Immature natural killer cell (primary cell): ENCODE results near the gene DEGS2. TPM values are rescaled to one million over a fixed set of nuclear protein-coding genes. Genes with fewer than 3 reads are reported as not detected.

Experiments
- DNase-seq, 3 donors: peaks; one replicate each; pipeline ENCODE4 v3.0.0; 2022; ENCODE audit warnings: mixed read lengths in 1 of 3
- H3K27ac Mint-ChIP-seq, 6 donors: one replicate each; pipeline ENCODE4 v1.8.0; 2020; ENCODE audit warnings: mixed read lengths in 6 of 6, mild to moderate bottlenecking in 5 of 6, inconsistent platforms in 4 of 6, moderate library complexity in 3 of 6
- H3K27me3 Mint-ChIP-seq, 3 donors: one replicate each; pipeline ENCODE4 v1.8.0; 2020 to 2021; ENCODE audit warnings: low read depth in 3 of 3, mild to moderate bottlenecking in 3 of 3, mixed read lengths in 3 of 3, moderate library complexity in 3 of 3, inconsistent platforms in 1 of 3
- H3K36me3 Mint-ChIP-seq, 3 donors: one replicate each; pipeline ENCODE4 v1.8.0; 2020; ENCODE audit warnings: mixed read lengths in 3 of 3, inconsistent platforms in 2 of 3, mild to moderate bottlenecking in 2 of 3
- H3K4me1 Mint-ChIP-seq, 2 donors: one replicate each; pipeline ENCODE4 v1.8.0; 2020; ENCODE audit warnings: inconsistent platforms in 2 of 2, mild to moderate bottlenecking in 2 of 2, mixed read lengths in 2 of 2, moderate library complexity in 1 of 2
- H3K4me3 Mint-ChIP-seq, 5 donors: one replicate each; pipeline ENCODE4 v1.8.0; 2020; ENCODE audit warnings: mild to moderate bottlenecking in 5 of 5, mixed read lengths in 5 of 5, inconsistent platforms in 3 of 5, moderate library complexity in 3 of 5
- H3K9me3 Mint-ChIP-seq, 6 donors: one replicate each; pipeline ENCODE4 v1.8.0; 2020; ENCODE audit warnings: mild to moderate bottlenecking in 6 of 6, mixed read lengths in 6 of 6, inconsistent platforms in 4 of 6, moderate library complexity in 3 of 6
- polyA plus RNA-seq, 3 donors: library from polyadenylated mRNA; unstranded; fragments of 300-500 nt; fragmentation: Illumina TruSeq; gene quantifications; one replicate each; pipeline ENCODE4 v1.2.3, GENCODE V29; 2021

DEGS2 gene
- polyA plus RNA-seq, 3 donors from 2014 or later: 7.8 to 21.7 (median 12.1) TPM

DNA sequence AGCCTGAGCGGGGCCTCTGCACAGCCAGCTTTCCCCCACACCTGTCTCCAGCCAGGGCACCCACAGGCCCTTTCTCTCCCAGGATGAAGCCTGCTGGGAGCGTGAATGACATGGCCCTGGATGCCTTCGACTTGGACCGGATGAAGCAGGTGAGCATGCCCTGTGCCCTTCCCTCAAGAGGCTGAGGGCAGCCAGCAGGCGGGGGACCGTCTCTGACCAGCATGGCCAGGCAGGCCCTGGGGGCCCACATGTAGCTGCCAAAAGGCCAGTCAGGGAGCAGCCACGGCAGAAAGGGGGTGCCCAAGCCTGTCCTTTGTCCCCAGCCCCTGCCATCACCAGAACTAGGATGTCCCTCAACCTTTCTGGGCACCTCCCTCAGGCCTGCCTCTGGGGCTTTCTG, 18.3 kb downstream of the DEGS2 start:
- DNase-seq: no peak
- H3K4me1 Mint-ChIP-seq: peaks cover 6% of the 10 kb centered on the region in 2 donors
- no peaks in the 10 kb centered on the region for H3K9me3 Mint-ChIP-seq
- peaks cover 2 to 30% (median 17%) of the 10 kb centered on the region in 3 donors for H3K27me3 Mint-ChIP-seq
- H3K36me3 Mint-ChIP-seq: peaks cover 4 to 35% (median 9%) of the 10 kb centered on the region in 3 donors
- H3K4me3 Mint-ChIP-seq: no peak overlapping the region
- peak overlapping the region in 3 of 6 donors; percentile 30 to 65 (median 34) for H3K27ac Mint-ChIP-seq

DNA sequence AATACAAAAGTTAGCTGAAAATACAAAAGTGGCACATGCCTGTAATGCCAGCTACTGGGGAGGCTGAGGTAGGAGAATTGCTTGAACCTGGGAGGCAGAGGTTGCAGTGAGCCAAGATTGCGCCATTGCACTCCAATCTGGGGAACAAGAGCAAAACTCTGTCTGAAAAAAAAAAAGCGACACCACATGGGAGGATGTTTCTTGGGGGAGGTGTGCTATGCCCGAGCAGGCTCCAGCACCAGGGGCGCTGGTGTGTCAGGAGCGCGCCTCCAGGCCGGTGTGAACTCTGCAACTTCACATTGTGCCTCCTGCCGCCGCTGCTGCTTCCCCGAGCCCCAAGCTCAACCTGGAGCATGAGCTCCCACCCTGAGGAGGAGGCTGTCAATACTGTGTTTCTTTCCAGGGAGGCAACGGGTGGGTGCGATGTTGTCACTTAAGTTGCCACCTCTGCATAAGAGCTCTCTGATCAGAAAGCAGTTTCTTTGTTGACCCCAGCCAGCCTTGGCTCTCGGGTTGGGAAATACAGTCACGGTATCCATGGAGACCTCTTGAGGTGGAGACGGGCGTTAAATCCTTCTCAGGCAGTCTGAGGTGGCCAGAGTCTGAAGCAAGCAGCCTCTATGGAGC, 18.9 kb downstream of the DEGS2 start:
- DNase-seq: no peak
- peaks cover 0 to 25% (median 17%) of the 10 kb centered on the region in 3 donors for H3K27me3 Mint-ChIP-seq
- no peaks in the 10 kb centered on the region for H3K9me3 Mint-ChIP-seq
- peaks cover 4 to 6% of the 10 kb centered on the region in 2 donors for H3K4me1 Mint-ChIP-seq
- H3K36me3 Mint-ChIP-seq: peaks cover 4 to 38% (median 9%) of the 10 kb centered on the region in 3 donors
- no peak overlapping the region for H3K4me3 Mint-ChIP-seq
- peak overlapping the region in 4 of 6 donors; percentile 26 to 65 (median 42) for H3K27ac Mint-ChIP-seq

- H3K27me3 Mint-ChIP-seq: peaks cover 0 to 21% (median 17%) of the 10 kb centered on the region in 3 donors
- no peak overlapping the region for H3K4me3 Mint-ChIP-seq
- DNase-seq: no peak
- H3K9me3 Mint-ChIP-seq: no peaks in the 10 kb centered on the region
- H3K4me1 Mint-ChIP-seq: peaks cover 4 to 6% of the 10 kb centered on the region in 2 donors
- H3K36me3 Mint-ChIP-seq: peaks cover 8 to 47% (median 9%) of the 10 kb centered on the region in 3 donors
- H3K27ac Mint-ChIP-seq: peak overlapping the region in 4 of 6 donors; percentile 8 to 84 (median 66)
These were observed 20.5 kb downstream of the DEGS2 start for GRCh38 chr14:100138955-100139354.

DNA sequence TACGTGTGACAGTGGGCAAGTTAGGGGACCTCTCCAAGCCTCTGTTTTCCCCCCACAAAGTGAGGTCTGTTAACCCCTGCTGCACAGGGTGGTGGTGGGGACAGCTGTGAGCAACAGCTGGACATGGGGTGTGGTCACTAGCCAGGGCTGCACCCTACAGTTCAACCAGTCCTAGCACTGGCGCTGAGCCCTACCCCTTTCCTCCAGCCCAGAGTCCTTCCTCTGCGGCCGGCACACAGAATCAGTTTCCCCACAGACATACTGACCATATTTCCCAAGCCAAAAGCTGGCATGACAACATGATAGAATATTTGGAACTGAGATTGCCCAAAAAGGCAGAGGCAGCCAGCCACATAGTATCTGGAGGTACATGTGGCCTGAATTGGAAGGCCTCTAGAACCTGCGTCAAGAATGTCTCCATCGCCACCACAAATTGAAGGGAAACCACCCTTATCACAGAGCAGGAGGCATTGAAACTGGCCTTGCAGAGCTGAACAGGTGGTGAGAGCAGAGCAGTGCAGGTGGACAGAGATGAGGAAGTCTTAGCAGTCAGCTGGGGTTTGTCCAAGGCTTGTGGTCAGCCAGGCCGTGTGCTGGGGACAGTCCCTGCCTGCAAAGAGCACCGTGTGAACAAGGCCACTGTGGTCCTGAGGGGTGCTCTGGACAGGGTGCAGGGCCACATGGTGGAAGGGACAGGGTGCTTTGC, 21.2 kb downstream of the DEGS2 start:
- Mint-ChIP-seq H3K27me3 (peaks cover 0 to 20% (median 17%) of the 10 kb centered on the region in 3 donors), H3K4me3 (peak overlapping the region in 1 of 5 donors; percentile 6), H3K9me3 (no peaks in the 10 kb centered on the region), H3K27ac (peak overlapping the region in 5 of 6 donors; percentile 24 to 84 (median 62)), H3K4me1 (peaks cover 4 to 6% of the 10 kb centered on the region in 2 donors), H3K36me3 (peaks cover 9 to 52% (median 9%) of the 10 kb centered on the region in 3 donors)
- no peak for DNase-seq

DNA sequence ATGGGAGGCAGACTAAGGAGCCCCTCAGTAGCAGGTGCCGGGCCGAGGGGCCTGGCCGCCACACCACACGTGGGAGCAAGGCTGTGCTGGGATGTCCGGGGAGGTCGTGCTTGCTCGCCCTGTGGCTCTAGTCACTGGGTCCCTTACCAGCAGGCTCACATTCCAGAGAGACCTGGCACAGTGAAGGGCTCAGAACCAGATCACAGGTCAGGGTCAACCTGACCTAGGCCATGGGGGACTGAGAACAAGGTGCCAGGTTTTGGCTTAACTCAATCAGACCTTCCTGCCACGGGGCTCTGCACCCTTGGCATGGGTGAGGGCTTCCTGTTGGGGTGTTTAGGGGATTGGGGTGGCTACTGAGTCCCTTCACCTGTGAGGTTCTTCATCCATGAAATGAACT, 22.3 kb downstream of the DEGS2 start:
- Mint-ChIP-seq H3K27ac (peak overlapping the region in 2 of 6 donors; percentile 31 to 59), H3K9me3 (no peaks in the 10 kb centered on the region), H3K27me3 (peaks cover 0 to 16% (median 14%) of the 10 kb centered on the region in 3 donors), H3K36me3 (peaks cover 9 to 58% (median 9%) of the 10 kb centered on the region in 3 donors), H3K4me3 (no peak overlapping the region), H3K4me1 (peaks cover 4 to 6% of the 10 kb centered on the region in 2 donors)
- DNase-seq: no peak

GRCh38 chr14:100135784-100136183, 23.7 kb downstream of the DEGS2 start:
- no peaks in the 10 kb centered on the region for H3K9me3 Mint-ChIP-seq
- peak overlapping the region in 5 of 6 donors; percentile 31 to 61 (median 45) for H3K27ac Mint-ChIP-seq
- no peak overlapping the region for H3K4me3 Mint-ChIP-seq
- H3K4me1 Mint-ChIP-seq: peaks cover 4 to 6% of the 10 kb centered on the region in 2 donors
- H3K27me3 Mint-ChIP-seq: peaks cover 3 to 18% (median 17%) of the 10 kb centered on the region in 3 donors
- peaks cover 8 to 64% (median 18%) of the 10 kb centered on the region in 3 donors for H3K36me3 Mint-ChIP-seq
- no peak for DNase-seq

GRCh38 chr14:100135073-100135472, 24.4 kb downstream of the DEGS2 start:
- peaks cover 3 to 18% (median 14%) of the 10 kb centered on the region in 3 donors for H3K27me3 Mint-ChIP-seq
- peak overlapping the region in 4 of 6 donors; percentile 31 to 57 (median 50) for H3K27ac Mint-ChIP-seq
- H3K36me3 Mint-ChIP-seq: peaks cover 10 to 64% (median 20%) of the 10 kb centered on the region in 3 donors
- H3K4me1 Mint-ChIP-seq: peaks cover 4 to 6% of the 10 kb centered on the region in 2 donors
- no peak overlapping the region for H3K4me3 Mint-ChIP-seq
- no peak for DNase-seq
- H3K9me3 Mint-ChIP-seq: no peaks in the 10 kb centered on the region

DNA sequence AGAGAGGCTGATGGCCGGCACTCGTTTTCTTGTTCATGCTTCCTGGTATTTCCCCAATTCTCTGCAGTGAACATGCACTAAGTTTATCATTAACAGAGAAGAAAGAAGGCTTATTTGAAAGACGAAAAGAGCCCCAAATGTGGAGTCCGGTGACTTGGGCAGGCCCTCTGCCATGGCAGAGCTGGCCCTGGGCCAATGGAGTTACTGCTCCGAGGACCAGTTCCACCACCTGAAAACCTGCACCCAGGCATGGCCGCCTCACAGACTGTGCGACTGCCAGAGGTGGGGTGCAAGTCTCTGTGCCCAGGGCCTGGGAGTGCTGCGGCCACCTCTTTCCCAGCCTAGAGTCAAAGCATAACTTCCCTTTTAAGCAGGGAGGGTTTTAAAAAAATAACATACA, 24.9 kb downstream of the DEGS2 start:
- Mint-ChIP-seq H3K4me1 (peaks cover 4 to 6% of the 10 kb centered on the region in 2 donors), H3K4me3 (no peak overlapping the region), H3K27me3 (peaks cover 3 to 17% (median 17%) of the 10 kb centered on the region in 3 donors), H3K36me3 (peaks cover 8 to 66% (median 23%) of the 10 kb centered on the region in 3 donors), H3K27ac (no peak overlapping the region), H3K9me3 (no peaks in the 10 kb centered on the region)
- no peak for DNase-seq

GRCh38 chr14:100132903-100133510, 26.4 kb downstream of the DEGS2 start:
- H3K9me3 Mint-ChIP-seq: no peaks in the 10 kb centered on the region
- peaks cover 3 to 60% (median 23%) of the 10 kb centered on the region in 3 donors for H3K36me3 Mint-ChIP-seq
- peaks cover 0 to 3% of the 10 kb centered on the region in 2 donors for H3K4me1 Mint-ChIP-seq
- DNase-seq: no peak
- H3K27me3 Mint-ChIP-seq: peaks cover 3 to 12% (median 5%) of the 10 kb centered on the region in 3 donors
- peak overlapping the region in 1 of 6 donors; percentile 58 for H3K27ac Mint-ChIP-seq
- no peak overlapping the region for H3K4me3 Mint-ChIP-seq

- peaks cover 0 to 3% of the 10 kb centered on the region in 2 donors for H3K4me1 Mint-ChIP-seq
- H3K36me3 Mint-ChIP-seq: peaks cover 3 to 63% (median 27%) of the 10 kb centered on the region in 3 donors
These were observed 27.1 kb downstream of the DEGS2 start for GRCh38 chr14:100132161-100132902.

GRCh38 chr14:100131181-100131580, 28.3 kb downstream of the DEGS2 start:
- Mint-ChIP-seq H3K27ac (peak overlapping the region in 4 of 6 donors; percentile 14 to 76 (median 54)), H3K27me3 (peaks cover 3 to 10% (median 4%) of the 10 kb centered on the region in 3 donors), H3K4me1 (peaks cover 0 to 2% of the 10 kb centered on the region in 2 donors), H3K36me3 (peaks cover 3 to 56% (median 23%) of the 10 kb centered on the region in 3 donors), H3K9me3 (no peaks in the 10 kb centered on the region), H3K4me3 (no peak overlapping the region)
- DNase-seq: no peak

More at GRCh38 chr14:100132161-100132902, 27.1 kb downstream of the DEGS2 start:
- Mint-ChIP-seq H3K4me3 (no peak overlapping the region), H3K9me3 (no peaks in the 10 kb centered on the region), H3K27ac (peak overlapping the region in 3 of 6 donors; percentile 16 to 29 (median 26)), H3K27me3 (peaks cover 3 to 12% (median 4%) of the 10 kb centered on the region in 3 donors)
- no peak for DNase-seq

GRCh38 chr14:100130521-100130920, 28.9 kb downstream of the DEGS2 start:
- H3K9me3 Mint-ChIP-seq: no peaks in the 10 kb centered on the region
- peaks cover 3 to 54% (median 23%) of the 10 kb centered on the region in 3 donors for H3K36me3 Mint-ChIP-seq
- no peak for DNase-seq
- H3K27ac Mint-ChIP-seq: peak overlapping the region in 2 of 6 donors; percentile 51 to 81
- H3K4me3 Mint-ChIP-seq: no peak overlapping the region
- peaks cover 3 to 10% (median 4%) of the 10 kb centered on the region in 3 donors for H3K27me3 Mint-ChIP-seq
- peaks cover 0 to 2% of the 10 kb centered on the region in 2 donors for H3K4me1 Mint-ChIP-seq

- Mint-ChIP-seq H3K4me3 (no peak overlapping the region), H3K27me3 (peaks cover 4 to 12% (median 4%) of the 10 kb centered on the region in 3 donors), H3K9me3 (no peaks in the 10 kb centered on the region), H3K4me1 (peaks cover 0 to 4% of the 10 kb centered on the region in 2 donors), H3K36me3 (peaks cover 3 to 56% (median 27%) of the 10 kb centered on the region in 3 donors), H3K27ac (peak overlapping the region in 1 of 6 donors; percentile 29)
- no peak for DNase-seq
These were observed 30.3 kb downstream of the DEGS2 start for GRCh38 chr14:100129161-100129589.
